CD4-positive, CD25-positive, alpha-beta regulatory T cell (primary cell): ENCODE results near the gene HDAC8. TPM values are rescaled to one million over a fixed set of nuclear protein-coding genes. Genes with fewer than 3 reads are reported as not detected.

Experiments
- ATAC-seq, 2 donors: fragments of 150-1000 bp; cut with Tn5 transposase; one replicate each; pipeline ENCODE4 v1.10.0; 2021; ENCODE audit warnings: low read depth in 2 of 2, moderate number of reproducible peaks in 2 of 2, moderate library complexity in 1 of 2
- DNase-seq, 3 donors: peaks; one replicate each; pipeline versions ENCODE4 v3.0.0 to v3.0.0-alpha.2; 2012 to 2022; ENCODE audit warnings: mixed read lengths in 1 of 3
- H3K27ac ChIP-seq: one replicate; pipeline ENCODE4 v1.7.0; 2013; ENCODE audit warnings: mild to moderate bottlenecking, low read length; ENCODE audit not compliant: insufficient read depth, poor library complexity, severe bottlenecking
- H3K27me3 ChIP-seq: one replicate; pipeline ENCODE4 v1.7.0; 2013; ENCODE audit warnings: low read length; ENCODE audit not compliant: control insufficient read depth, insufficient read depth
- H3K36me3 ChIP-seq: one replicate; pipeline ENCODE4 v1.7.0; 2013; ENCODE audit warnings: mild to moderate bottlenecking, low read length, moderate library complexity; ENCODE audit not compliant: control insufficient read depth, insufficient read depth
- H3K4me1 ChIP-seq: 2 replicates; pipeline ENCODE4 v1.7.0; 2013; ENCODE audit warnings: mild to moderate bottlenecking, low read length; ENCODE audit not compliant: insufficient read depth, control insufficient read depth, poor library complexity, severe bottlenecking
- H3K4me3 ChIP-seq: one replicate; pipeline ENCODE4 v1.7.0; 2013; ENCODE audit warnings: low read depth, mild to moderate bottlenecking, low read length, moderate library complexity
- H3K9me3 ChIP-seq, 2 experiments: 1 replicate in 1 of 2; 2 replicates in 1 of 2; pipeline ENCODE4 v1.7.0; 2013; ENCODE audit warnings: low read length in 2 of 2, mild to moderate bottlenecking in 1 of 2, moderate library complexity in 1 of 2; ENCODE audit not compliant: control insufficient read depth in 2 of 2
- H3K27ac Mint-ChIP-seq, 3 donors: one replicate each; pipeline ENCODE4 v1.8.0; 2020 to 2022; ENCODE audit warnings: mild to moderate bottlenecking in 3 of 3, mixed read lengths in 3 of 3, moderate library complexity in 2 of 3
- H3K27me3 Mint-ChIP-seq: one replicate; pipeline ENCODE4 v1.8.0; 2022; ENCODE audit warnings: mild to moderate bottlenecking, mixed read lengths
- H3K36me3 Mint-ChIP-seq: one replicate; pipeline ENCODE4 v1.8.0; 2020; ENCODE audit warnings: mixed read lengths
- H3K4me1 Mint-ChIP-seq, 4 donors: one replicate each; pipeline ENCODE4 v1.8.0; 2020 to 2022; ENCODE audit warnings: mixed read lengths in 4 of 4, mild to moderate bottlenecking in 1 of 4
- H3K4me3 Mint-ChIP-seq, 4 donors: one replicate each; pipeline ENCODE4 v1.8.0; 2020 to 2022; ENCODE audit warnings: mild to moderate bottlenecking in 4 of 4, mixed read lengths in 4 of 4, moderate library complexity in 3 of 4
- H3K9me3 Mint-ChIP-seq, 7 donors: one replicate each; pipeline ENCODE4 v1.8.0; 2020 to 2022; ENCODE audit warnings: mixed read lengths in 7 of 7, mild to moderate bottlenecking in 3 of 7, moderate library complexity in 2 of 7
- polyA plus RNA-seq, 4 donors: library from polyadenylated mRNA; unstranded; fragments of 300-500 nt; fragmentation: Illumina TruSeq; gene quantifications; one replicate each; pipeline ENCODE4 v1.2.3, GENCODE V29; 2021
- total RNA-seq: library from RNA; stranded (reverse); gene quantifications from one replicate; pipeline ENCODE4 v1.2.3, GENCODE V29; 2022

The HDAC8 gene
- total and polyA plus RNA-seq, 5 donors from 2014 or later: 14.0 to 22.4 (median 17.6) TPM

GRCh38 chrX:72470117-72470516 lies 102.5 kb downstream of the HDAC8 start:
- no peaks in the 10 kb centered on the region for H3K27me3 Mint-ChIP-seq

GRCh38 chrX:72468607-72469006 lies 104.0 kb downstream of the HDAC8 start:
- Mint-ChIP-seq H3K27ac (no peak overlapping the region), H3K9me3 (peaks cover 0 to 2% (median 0%) of the 10 kb centered on the region in 7 donors), H3K4me1 (peaks cover 0 to 4% (median 0%) of the 10 kb centered on the region in 4 donors), H3K27me3 (no peaks in the 10 kb centered on the region), H3K36me3 (peaks cover 19% of the 10 kb centered on the region), H3K4me3 (no peak overlapping the region)
- no peak for ATAC-seq
- Histone ChIP-seq H3K27ac (no peak overlapping the region), H3K4me3 (no peak overlapping the region), H3K27me3 (no peaks in the 10 kb centered on the region), H3K4me1 (no peaks in the 10 kb centered on the region), H3K36me3 (peaks cover 4% of the 10 kb centered on the region), H3K9me3 (no peaks in the 10 kb centered on the region)
- DNase-seq: no peak

More at GRCh38 chrX:72470117-72470516, 102.5 kb downstream of the HDAC8 start:
- no peak overlapping the region for H3K4me3 Mint-ChIP-seq
- no peaks in the 10 kb centered on the region for H3K27me3 ChIP-seq
- peaks cover 0 to 2% (median 0%) of the 10 kb centered on the region in 7 donors for H3K9me3 Mint-ChIP-seq
- peaks cover 3% of the 10 kb centered on the region for H3K36me3 ChIP-seq
- DNase-seq (no peak), ATAC-seq (no peak)
- peaks cover 19% of the 10 kb centered on the region for H3K36me3 Mint-ChIP-seq
- H3K4me1 ChIP-seq: no peaks in the 10 kb centered on the region
- H3K27ac ChIP-seq: no peak overlapping the region
- peaks cover 0 to 4% (median 0%) of the 10 kb centered on the region in 4 donors for H3K4me1 Mint-ChIP-seq
- H3K4me3 ChIP-seq: no peak overlapping the region
- no peaks in the 10 kb centered on the region for H3K9me3 ChIP-seq
- H3K27ac Mint-ChIP-seq: no peak overlapping the region

- ATAC-seq (no peak), DNase-seq (no peak)
- Histone ChIP-seq H3K4me1 (no peaks in the 10 kb centered on the region), H3K27me3 (no peaks in the 10 kb centered on the region), H3K9me3 (no peaks in the 10 kb centered on the region), H3K4me3 (no peak overlapping the region), H3K36me3 (peaks cover 5% of the 10 kb centered on the region), H3K27ac (no peak overlapping the region)
- Mint-ChIP-seq H3K36me3 (peaks cover 23% of the 10 kb centered on the region), H3K4me1 (no peaks in the 10 kb centered on the region), H3K4me3 (no peak overlapping the region), H3K27ac (no peak overlapping the region), H3K9me3 (peaks cover 0 to 2% (median 0%) of the 10 kb centered on the region in 7 donors), H3K27me3 (no peaks in the 10 kb centered on the region)
Observed at GRCh38 chrX:72467135-72467534, 105.5 kb downstream of the HDAC8 start.

- Mint-ChIP-seq H3K4me1 (no peaks in the 10 kb centered on the region), H3K27ac (no peak overlapping the region), H3K9me3 (peaks cover 0 to 2% (median 0%) of the 10 kb centered on the region in 7 donors), H3K27me3 (no peaks in the 10 kb centered on the region), H3K4me3 (no peak overlapping the region), H3K36me3 (peaks cover 25% of the 10 kb centered on the region)
- no peak overlapping the region for H3K4me3 ChIP-seq
- H3K9me3 ChIP-seq: no peaks in the 10 kb centered on the region
- no peak for DNase-seq
- H3K27me3 ChIP-seq: no peaks in the 10 kb centered on the region
- H3K4me1 ChIP-seq: no peaks in the 10 kb centered on the region
- H3K27ac ChIP-seq: no peak overlapping the region
- peaks cover 9% of the 10 kb centered on the region for H3K36me3 ChIP-seq
- ATAC-seq: no peak
Observed at GRCh38 chrX:72466493-72466892, 106.2 kb downstream of the HDAC8 start.

- H3K36me3 ChIP-seq: peaks cover 9% of the 10 kb centered on the region
- ATAC-seq (no peak), DNase-seq (no peak)
- no peak overlapping the region for H3K27ac ChIP-seq
- H3K4me3 ChIP-seq: no peak overlapping the region
- peaks cover 23% of the 10 kb centered on the region for H3K36me3 Mint-ChIP-seq
- H3K27me3 ChIP-seq: no peaks in the 10 kb centered on the region
- H3K9me3 ChIP-seq: no peaks in the 10 kb centered on the region
- no peaks in the 10 kb centered on the region for H3K4me1 Mint-ChIP-seq
- no peak overlapping the region for H3K4me3 Mint-ChIP-seq
- H3K27ac Mint-ChIP-seq: no peak overlapping the region
- no peaks in the 10 kb centered on the region for H3K27me3 Mint-ChIP-seq
- peaks cover 0 to 2% (median 0%) of the 10 kb centered on the region in 7 donors for H3K9me3 Mint-ChIP-seq
- no peaks in the 10 kb centered on the region for H3K4me1 ChIP-seq
Observed at GRCh38 chrX:72465889-72466288, 106.8 kb downstream of the HDAC8 start.

- Histone ChIP-seq H3K27ac (no peak overlapping the region), H3K36me3 (peaks cover 12% of the 10 kb centered on the region), H3K4me1 (no peaks in the 10 kb centered on the region), H3K9me3 (no peaks in the 10 kb centered on the region), H3K4me3 (no peak overlapping the region), H3K27me3 (no peaks in the 10 kb centered on the region)
- Mint-ChIP-seq H3K27ac (no peak overlapping the region), H3K4me1 (peaks cover 0 to 5% (median 0%) of the 10 kb centered on the region in 4 donors), H3K4me3 (no peak overlapping the region), H3K27me3 (no peaks in the 10 kb centered on the region), H3K36me3 (peaks cover 11% of the 10 kb centered on the region), H3K9me3 (peaks cover 0 to 2% (median 0%) of the 10 kb centered on the region in 7 donors)
- no peak for ATAC-seq
- DNase-seq: no peak
Observed at GRCh38 chrX:72461766-72462165, 110.9 kb downstream of the HDAC8 start.

- ATAC-seq: no peak
- Mint-ChIP-seq H3K4me1 (peaks cover 0 to 5% (median 0%) of the 10 kb centered on the region in 4 donors), H3K27me3 (no peaks in the 10 kb centered on the region), H3K27ac (no peak overlapping the region), H3K9me3 (peaks cover 0 to 2% (median 0%) of the 10 kb centered on the region in 7 donors), H3K36me3 (peaks cover 11% of the 10 kb centered on the region), H3K4me3 (no peak overlapping the region)
- no peaks in the 10 kb centered on the region for H3K4me1 ChIP-seq
- no peak for DNase-seq
- no peaks in the 10 kb centered on the region for H3K9me3 ChIP-seq
- no peak overlapping the region for H3K27ac ChIP-seq
- H3K27me3 ChIP-seq: no peaks in the 10 kb centered on the region
- no peak overlapping the region for H3K4me3 ChIP-seq
- peaks cover 12% of the 10 kb centered on the region for H3K36me3 ChIP-seq
Observed at GRCh38 chrX:72461288-72461687, 111.4 kb downstream of the HDAC8 start.

- no peaks in the 10 kb centered on the region for H3K27me3 Mint-ChIP-seq
- H3K4me1 Mint-ChIP-seq: peaks cover 0 to 5% (median 0%) of the 10 kb centered on the region in 4 donors
- no peak overlapping the region for H3K4me3 Mint-ChIP-seq
- Histone ChIP-seq H3K36me3 (peaks cover 12% of the 10 kb centered on the region), H3K9me3 (no peaks in the 10 kb centered on the region), H3K27ac (no peak overlapping the region), H3K4me3 (no peak overlapping the region), H3K4me1 (no peaks in the 10 kb centered on the region), H3K27me3 (no peaks in the 10 kb centered on the region)
- DNase-seq (no peak), ATAC-seq (no peak)
- H3K36me3 Mint-ChIP-seq: peaks cover 11% of the 10 kb centered on the region
- H3K9me3 Mint-ChIP-seq: peaks cover 0 to 2% (median 0%) of the 10 kb centered on the region in 7 donors
- H3K27ac Mint-ChIP-seq: no peak overlapping the region
Observed at GRCh38 chrX:72460715-72461114, 111.9 kb downstream of the HDAC8 start.
